Thymus (tissue), 11 donors: ENCODE measurements around the gene ATP6V0D1. TPM values are rescaled to one million over a fixed set of nuclear protein-coding genes. Genes with fewer than 3 reads are reported as not detected.

Experiments
- DNase-seq, 9 donors: peaks; one replicate each; pipeline ENCODE4 v3.0.0-alpha.2; 2013; ENCODE audit warnings: low spot score in 9 of 9, low read depth in 6 of 9, missing footprints in 1 of 9
- H3K27ac ChIP-seq, 2 donors: one replicate each; pipeline ENCODE4 v1.5.1; 2013; ENCODE audit warnings: control low read depth in 1 of 2, low read depth in 1 of 2, low read length in 1 of 2, mild to moderate bottlenecking in 1 of 2, moderate library complexity in 1 of 2
- H3K27me3 ChIP-seq, 2 donors: one replicate each; pipeline ENCODE4 v1.5.1; 2013; ENCODE audit warnings: low read length in 1 of 2; ENCODE audit not compliant: control insufficient read depth in 2 of 2, insufficient read depth in 1 of 2
- H3K36me3 ChIP-seq, 2 donors: one replicate each; pipeline ENCODE4 v1.5.1; 2013; ENCODE audit warnings: low read length in 1 of 2, mild to moderate bottlenecking in 1 of 2, moderate library complexity in 1 of 2; ENCODE audit not compliant: control insufficient read depth in 2 of 2, insufficient read depth in 2 of 2
- H3K4me1 ChIP-seq, 2 donors: one replicate each; pipeline ENCODE4 v1.5.1; 2013; ENCODE audit warnings: low read length in 2 of 2; ENCODE audit not compliant: control insufficient read depth in 2 of 2, insufficient read depth in 2 of 2
- H3K4me3 ChIP-seq, 2 donors: one replicate each; pipeline ENCODE4 v1.5.1; 2013; ENCODE audit warnings: low read length in 2 of 2, control low read depth in 1 of 2, mild to moderate bottlenecking in 1 of 2
- H3K9me3 ChIP-seq, 2 donors: one replicate each; pipeline ENCODE4 v1.5.1; 2013; ENCODE audit warnings: low read length in 1 of 2, mild to moderate bottlenecking in 1 of 2; ENCODE audit not compliant: control insufficient read depth in 2 of 2, insufficient read depth in 1 of 2
- WGBS: extraction: QIAGEN DNeasy Blood & Tissue Kit; methylation state at CpG from one replicate; pipeline ENCODE4 v1.1.7; 2013; 5-methylcytosine and 5-hydroxymethylcytosine counted together
- polyA plus RNA-seq: library from polyadenylated mRNA; stranded (reverse); fragments of 200-250 nt; gene quantifications from one replicate; pipeline ENCODE4 v1.2.3, GENCODE V29; 2013
- total RNA-seq: library from RNA; stranded (reverse); fragments of 120-200 nt; gene quantifications from one replicate; pipeline ENCODE4 v1.2.4, GENCODE V29; 2013
- donor health status: healthy.

Gene ATP6V0D1
- total and polyA plus RNA-seq, 2 donors: 44.8 to 51.8 TPM

- Histone ChIP-seq H3K27me3 (peaks cover 24 to 62% of the 10 kb centered on the region in 2 donors), H3K4me3 (no peak overlapping the region), H3K4me1 (peaks cover 16 to 42% of the 10 kb centered on the region in 2 donors), H3K9me3 (peaks cover 0 to 13% of the 10 kb centered on the region in 2 donors), H3K27ac (no peak overlapping the region), H3K36me3 (no peaks in the 10 kb centered on the region)
- WGBS: 76% methylated on average over 11 of the region's 11 CpGs
- DNase-seq: no peak
Observed at GRCh38 chr16:67525176-67525860, 44.4 kb upstream of the ATP6V0D1 start.

- H3K36me3 ChIP-seq: no peaks in the 10 kb centered on the region
- peaks cover 0 to 3% of the 10 kb centered on the region in 2 donors for H3K9me3 ChIP-seq
- H3K4me1 ChIP-seq: peaks cover 8 to 32% of the 10 kb centered on the region in 2 donors
- WGBS: under 1% methylated on average over 25 of the region's 25 CpGs
- peak; percentile 83 to 99 (median 97) for DNase-seq
- peaks cover 0 to 25% of the 10 kb centered on the region in 2 donors for H3K27me3 ChIP-seq
- peak overlapping the region; percentile 65 to 69 for H3K4me3 ChIP-seq
- H3K27ac ChIP-seq: peak overlapping the region; percentile 97 to 98
Observed at GRCh38 chr16:67521095-67521804, 40.3 kb upstream of the ATP6V0D1 start.

- H3K9me3 ChIP-seq: no peaks in the 10 kb centered on the region
- H3K4me1 ChIP-seq: peaks cover 8 to 25% of the 10 kb centered on the region in 2 donors
- H3K27me3 ChIP-seq: peaks cover 0 to 5% of the 10 kb centered on the region in 2 donors
- 94% methylated on average over 4 of the region's 4 CpGs for WGBS
- no peak overlapping the region for H3K27ac ChIP-seq
- no peak for DNase-seq
- H3K36me3 ChIP-seq: no peaks in the 10 kb centered on the region
- no peak overlapping the region for H3K4me3 ChIP-seq
Observed at GRCh38 chr16:67519242-67519641, 38.3 kb upstream of the ATP6V0D1 start.

- H3K4me1 ChIP-seq: peaks cover 8 to 25% of the 10 kb centered on the region in 2 donors
- H3K9me3 ChIP-seq: no peaks in the 10 kb centered on the region
- no peak overlapping the region for H3K27ac ChIP-seq
- peak in 1 of 9 donors; percentile 42 for DNase-seq
- WGBS: 18% methylated on average over 8 of the region's 8 CpGs
- H3K36me3 ChIP-seq: no peaks in the 10 kb centered on the region
- H3K27me3 ChIP-seq: peaks cover 0 to 3% of the 10 kb centered on the region in 2 donors
- H3K4me3 ChIP-seq: no peak overlapping the region
Observed at GRCh38 chr16:67518676-67519075, 37.7 kb upstream of the ATP6V0D1 start.

GRCh38 chr16:67517661-67518423 is 36.9 kb upstream of the ATP6V0D1 start:
- no peaks in the 10 kb centered on the region for H3K36me3 ChIP-seq
- H3K4me1 ChIP-seq: peaks cover 8 to 25% of the 10 kb centered on the region in 2 donors
- DNase-seq: no peak
- 95% methylated on average over 11 of the region's 11 CpGs for WGBS
- H3K27me3 ChIP-seq: peaks cover 0 to 3% of the 10 kb centered on the region in 2 donors
- H3K4me3 ChIP-seq: no peak overlapping the region
- H3K27ac ChIP-seq: no peak overlapping the region
- H3K9me3 ChIP-seq: no peaks in the 10 kb centered on the region

- Histone ChIP-seq H3K4me3 (no peak overlapping the region), H3K4me1 (peaks cover 8 to 25% of the 10 kb centered on the region in 2 donors), H3K36me3 (no peaks in the 10 kb centered on the region), H3K9me3 (no peaks in the 10 kb centered on the region), H3K27me3 (peaks cover 0 to 3% of the 10 kb centered on the region in 2 donors), H3K27ac (no peak overlapping the region)
- 53% methylated on average over 3 of the region's 3 CpGs for WGBS
- DNase-seq: no peak
Observed at GRCh38 chr16:67517155-67517445, 36.1 kb upstream of the ATP6V0D1 start.

- peaks cover 8 to 22% of the 10 kb centered on the region in 2 donors for H3K4me1 ChIP-seq
- H3K27ac ChIP-seq: peak overlapping the region in 1 of 2 donors; percentile 13
- DNase-seq: no peak
- 94% methylated on average over 12 of the region's 12 CpGs for WGBS
- H3K36me3 ChIP-seq: no peaks in the 10 kb centered on the region
- peaks cover 0 to 3% of the 10 kb centered on the region in 2 donors for H3K27me3 ChIP-seq
- H3K4me3 ChIP-seq: no peak overlapping the region
- no peaks in the 10 kb centered on the region for H3K9me3 ChIP-seq
Observed at GRCh38 chr16:67516296-67517154, 35.6 kb upstream of the ATP6V0D1 start.

GRCh38 chr16:67514382-67514828 is 33.4 kb upstream of the ATP6V0D1 start:
- Histone ChIP-seq H3K27ac (no peak overlapping the region), H3K36me3 (no peaks in the 10 kb centered on the region), H3K27me3 (peaks cover 0 to 3% of the 10 kb centered on the region in 2 donors), H3K9me3 (no peaks in the 10 kb centered on the region), H3K4me3 (no peak overlapping the region), H3K4me1 (peaks cover 8 to 11% of the 10 kb centered on the region in 2 donors)
- WGBS: 16% methylated on average over 8 of the region's 8 CpGs
- peak in 8 of 9 donors; percentile 75 to 93 (median 86) for DNase-seq
